HL-60/S4 treated with phorbol 12-myristate 13-acetate at 8.2 ng/mL for 4 days and 3 days (cell line): ENCODE measurements around the gene FBXL13.
"Not testable (repeated sequence)": the region's sequence is repeated elsewhere in the genome, so short reads cannot be mapped to it uniquely, and the experiment has no call there.

Experiments
- in situ Hi-C: fragments of 300-500 bp; cut with MboI; formaldehyde crosslinking; loops from 2 replicates; pipeline ENCODE4 v1.15.0; 2022; ENCODE audit warnings: low sequenced_read_pairs

FBXL13 gene

DNA sequence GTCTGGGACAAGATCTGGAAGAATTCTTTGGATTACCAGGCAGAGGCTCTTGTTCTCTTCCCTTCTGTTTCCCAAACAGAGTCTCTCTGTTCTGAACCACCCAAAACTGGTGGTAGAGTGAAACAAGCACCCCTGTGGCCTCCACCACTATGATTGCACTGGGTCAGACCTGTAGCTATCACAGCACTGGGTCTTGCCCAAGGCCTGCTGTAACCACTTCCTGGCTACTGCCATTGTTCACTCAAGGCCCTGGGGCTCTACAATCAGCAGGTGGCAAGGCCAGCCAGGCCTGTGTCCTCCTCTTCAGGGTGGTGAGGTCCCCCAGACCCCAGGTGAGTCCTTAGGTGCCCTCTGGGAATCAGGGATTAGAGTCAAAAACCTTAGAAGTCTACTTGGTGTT is 165.9 kb downstream of the FBXL13 start:
- in situ Hi-C loops, result no loop called here

DNA sequence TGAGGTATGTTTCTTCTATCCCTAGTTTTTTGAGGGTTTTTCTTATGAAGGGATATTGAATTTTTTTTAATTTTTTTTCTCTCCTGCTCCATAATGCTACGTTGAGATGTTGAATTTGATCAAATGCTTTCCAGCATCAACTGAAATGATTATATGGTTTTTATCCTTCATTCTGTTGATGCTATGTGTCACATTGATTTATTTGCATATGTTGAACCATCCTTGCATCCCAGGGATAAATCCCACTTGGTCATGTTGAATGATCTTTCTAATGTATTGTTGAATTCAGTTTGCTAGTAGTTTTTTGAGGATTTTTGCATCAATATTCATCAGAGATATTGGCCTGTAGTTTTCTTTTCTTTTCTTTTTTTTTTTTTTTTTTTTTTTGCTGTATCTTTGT is 171.0 kb downstream of the FBXL13 start:
- in situ Hi-C loops, result not testable (repeated sequence)

DNA sequence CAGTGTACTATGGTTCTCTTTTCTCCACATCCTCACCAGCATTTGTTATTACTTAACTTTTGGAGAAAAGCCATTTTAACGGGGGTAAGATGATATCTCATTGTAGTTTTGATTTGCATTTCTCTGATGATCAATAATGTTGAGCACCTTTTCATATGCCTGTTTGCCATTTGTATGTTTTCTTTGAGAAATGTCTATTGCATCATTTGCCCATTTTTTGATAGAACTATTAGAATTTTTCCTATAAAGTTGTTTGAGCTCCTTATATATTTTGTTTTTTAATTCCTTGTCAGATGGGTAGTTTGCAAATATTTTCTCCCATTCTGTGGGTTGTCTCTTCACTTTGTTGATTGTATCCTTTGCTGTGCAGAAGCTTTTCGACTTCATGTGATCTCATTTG is 172.5 kb downstream of the FBXL13 start:
- in situ Hi-C loops, result not testable (repeated sequence)

DNA sequence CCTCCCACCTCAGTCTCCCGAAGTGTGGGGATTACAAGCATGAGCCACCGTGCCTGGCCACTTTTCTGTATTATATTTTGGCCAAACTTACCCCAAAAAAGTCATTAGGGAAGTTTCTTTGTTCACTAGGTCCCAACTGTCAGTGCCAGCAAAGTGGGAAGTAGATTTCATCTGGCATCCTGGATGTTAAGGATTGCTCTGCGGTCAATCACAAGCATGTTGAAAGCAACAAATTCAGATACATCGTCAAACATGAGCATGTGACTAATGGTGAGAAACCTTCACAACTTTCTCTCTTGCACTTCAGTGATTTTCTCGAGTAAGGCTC is 176.1 kb downstream of the FBXL13 start:
- in situ Hi-C loops, result no loop called here

DNA sequence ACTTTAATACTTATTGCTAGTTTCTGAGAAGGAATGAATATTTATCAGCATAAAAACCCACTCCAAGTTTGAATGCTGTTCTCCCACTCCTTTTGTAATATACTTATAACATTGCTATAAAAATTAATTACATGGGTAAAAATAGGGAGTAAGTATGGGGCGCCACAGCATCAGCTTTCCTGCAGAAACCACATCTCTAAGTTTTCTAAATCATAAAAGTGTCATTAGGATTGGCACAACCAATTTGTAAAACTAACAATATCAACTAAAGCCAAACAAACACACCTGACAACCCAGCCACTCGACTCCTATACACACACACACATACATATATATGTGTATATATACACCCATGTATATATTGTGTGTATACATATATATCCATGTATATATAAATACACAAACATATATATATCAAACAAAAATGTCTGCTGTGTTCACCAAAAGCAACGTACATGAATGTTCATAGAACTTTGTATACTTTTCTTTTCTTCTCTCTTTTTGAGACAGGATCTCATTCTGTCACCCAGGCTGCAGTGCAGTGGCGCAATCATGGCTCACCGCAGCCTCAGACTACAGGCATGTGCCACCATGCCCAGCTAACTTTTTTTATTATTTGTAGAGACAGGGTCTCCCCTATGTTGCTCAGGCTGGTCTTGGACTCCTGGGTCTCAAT is 176.6 kb downstream of the FBXL13 start:
- in situ Hi-C loops, result no loop called here

DNA sequence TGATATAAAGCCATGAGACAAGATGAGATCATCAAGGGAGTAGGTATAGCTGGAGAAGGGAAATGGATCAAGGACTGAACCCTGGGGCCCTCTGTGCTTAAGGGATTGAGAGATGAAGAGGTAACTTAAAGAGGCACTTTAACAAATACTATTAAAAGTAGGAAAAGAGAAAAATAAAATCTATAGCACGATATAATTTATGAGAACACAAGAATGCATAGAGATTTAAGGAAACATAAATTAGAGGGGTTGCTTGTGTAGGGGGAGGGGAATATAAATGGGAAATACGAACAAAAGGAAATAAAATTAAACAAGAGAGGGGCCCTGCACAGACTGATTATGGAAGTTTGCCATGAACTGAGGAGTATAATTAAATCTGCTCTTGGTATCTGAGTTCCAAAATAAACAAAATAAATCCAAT is 177.4 kb downstream of the FBXL13 start:
- in situ Hi-C loops, result no loop called here

DNA sequence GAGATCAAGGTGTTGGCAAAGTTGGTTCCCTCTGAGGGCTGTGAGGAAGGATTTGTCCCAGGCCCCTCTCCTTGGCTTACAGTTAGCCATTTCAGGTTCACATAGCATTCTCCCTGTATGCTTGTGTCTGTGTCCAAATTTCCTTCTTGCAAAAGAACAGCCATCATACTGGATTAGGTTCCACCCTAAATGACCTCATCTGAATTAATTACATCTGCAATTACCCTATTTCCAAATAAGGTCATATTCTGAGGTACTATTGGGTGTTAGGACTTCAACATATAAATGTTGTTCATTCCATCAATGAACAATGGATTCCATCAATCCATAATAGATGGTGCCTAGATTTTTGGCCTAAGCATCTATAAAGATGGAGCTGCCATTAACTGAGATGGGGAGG is 178.0 kb downstream of the FBXL13 start:
- in situ Hi-C loops, result no loop called here

DNA sequence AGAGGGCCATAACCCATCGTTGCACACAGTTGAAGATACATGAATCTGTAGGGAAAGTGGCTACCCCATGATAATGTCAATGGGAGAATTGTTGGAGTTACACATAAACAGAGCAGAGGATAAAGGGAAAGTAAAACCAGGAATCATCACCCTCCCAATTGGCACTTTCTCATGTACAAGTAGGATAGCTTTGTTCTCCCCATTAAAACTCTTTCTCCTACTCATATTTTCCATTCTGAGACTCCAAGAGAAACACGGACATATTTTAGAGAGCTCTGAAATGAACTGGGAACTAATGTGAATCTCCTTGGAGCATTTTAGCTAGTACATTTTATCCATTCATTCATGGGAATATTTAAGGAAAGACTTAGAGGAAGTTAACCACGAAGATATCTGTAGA is 179.0 kb downstream of the FBXL13 start:
- in situ Hi-C loops, result no loop called here

DNA sequence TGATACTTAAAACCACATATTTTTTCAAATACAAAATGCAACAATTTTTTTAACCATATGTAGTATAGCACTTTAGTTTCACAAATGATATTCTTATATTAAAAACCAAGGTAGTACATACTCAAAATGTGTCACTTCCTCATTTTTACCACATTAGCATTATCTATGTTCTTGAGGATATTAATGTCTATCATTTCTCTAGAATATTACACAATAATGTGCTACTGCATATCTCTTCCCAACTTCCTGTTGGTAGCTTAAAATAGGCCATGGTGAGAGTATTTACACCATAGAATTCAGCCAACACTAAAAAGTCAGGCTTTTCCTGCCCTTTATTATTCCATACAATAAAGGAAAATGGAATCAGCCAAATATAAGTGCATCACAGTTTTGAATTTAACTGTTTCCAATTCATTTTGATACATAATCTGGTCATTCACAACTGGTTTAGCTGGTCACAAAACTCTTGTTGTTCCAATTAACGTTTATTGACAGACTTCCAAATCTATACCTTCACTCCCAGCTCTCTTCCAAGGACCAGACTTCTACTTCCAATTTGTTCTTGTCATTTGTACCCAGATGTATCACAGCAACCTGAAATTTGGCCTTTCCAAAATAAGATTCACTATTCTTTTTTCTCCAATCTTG is 181.8 kb downstream of the FBXL13 start:
- in situ Hi-C loops, result no loop called here

DNA sequence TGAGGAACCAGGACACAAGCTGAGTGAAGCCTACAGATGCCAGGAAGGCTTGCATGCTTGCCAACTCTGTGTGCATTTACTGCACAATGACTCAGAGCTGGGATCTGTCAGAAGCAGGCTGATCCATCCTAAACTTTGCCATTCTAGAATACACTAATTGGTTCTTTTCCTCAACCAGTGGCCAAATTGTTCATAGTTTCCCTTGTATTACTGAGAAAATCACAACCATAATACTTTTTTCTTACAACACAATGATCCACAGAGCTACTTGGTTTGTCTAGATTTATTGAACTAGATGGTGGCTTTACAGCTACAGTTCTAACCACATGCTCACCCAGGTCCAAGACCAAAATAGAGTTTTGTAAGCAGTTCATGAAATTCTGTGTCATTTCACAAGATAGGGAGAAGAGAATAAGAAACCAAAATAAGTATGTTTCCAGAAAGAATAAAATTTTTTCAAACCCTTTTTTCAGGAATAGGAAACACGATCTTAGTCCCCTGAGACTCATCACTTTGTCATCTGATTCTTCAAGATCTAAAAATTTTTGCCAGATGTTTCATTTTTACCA is 182.8 kb downstream of the FBXL13 start:
- in situ Hi-C loops, result no loop called here

DNA sequence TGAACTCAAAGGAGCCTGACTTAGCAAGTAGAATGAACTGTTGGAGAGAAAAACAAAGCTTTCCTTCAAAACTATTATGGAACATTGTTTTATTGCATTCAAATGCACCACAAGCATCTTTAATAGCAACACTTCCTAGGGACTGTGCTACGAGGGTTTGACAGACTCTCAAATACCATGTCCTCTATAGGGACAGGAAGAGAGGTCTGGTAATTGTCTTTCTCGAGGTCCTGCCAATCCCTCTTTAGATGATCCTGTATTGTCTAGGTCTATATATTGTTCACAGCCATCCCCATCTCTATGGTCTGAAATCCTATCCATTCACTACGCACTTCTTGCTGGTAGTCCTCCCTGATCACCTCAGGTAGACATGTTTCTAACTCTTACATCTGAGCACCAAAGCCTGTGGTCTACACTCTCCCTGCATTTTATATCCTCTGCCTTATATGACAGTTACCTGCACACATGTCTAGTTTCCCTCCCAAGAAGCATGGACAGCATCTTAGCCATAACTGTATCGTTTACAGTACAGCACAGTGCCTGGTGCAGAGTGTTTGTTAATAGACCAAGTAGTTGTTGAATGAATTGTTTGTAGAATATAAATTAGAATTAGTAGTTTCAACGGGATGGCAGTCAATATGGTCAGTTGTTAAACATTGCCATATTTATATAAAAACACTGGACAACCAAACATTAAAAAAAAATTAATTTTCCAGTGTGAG is 183.5 kb downstream of the FBXL13 start:
- in situ Hi-C loops, result no loop called here

DNA sequence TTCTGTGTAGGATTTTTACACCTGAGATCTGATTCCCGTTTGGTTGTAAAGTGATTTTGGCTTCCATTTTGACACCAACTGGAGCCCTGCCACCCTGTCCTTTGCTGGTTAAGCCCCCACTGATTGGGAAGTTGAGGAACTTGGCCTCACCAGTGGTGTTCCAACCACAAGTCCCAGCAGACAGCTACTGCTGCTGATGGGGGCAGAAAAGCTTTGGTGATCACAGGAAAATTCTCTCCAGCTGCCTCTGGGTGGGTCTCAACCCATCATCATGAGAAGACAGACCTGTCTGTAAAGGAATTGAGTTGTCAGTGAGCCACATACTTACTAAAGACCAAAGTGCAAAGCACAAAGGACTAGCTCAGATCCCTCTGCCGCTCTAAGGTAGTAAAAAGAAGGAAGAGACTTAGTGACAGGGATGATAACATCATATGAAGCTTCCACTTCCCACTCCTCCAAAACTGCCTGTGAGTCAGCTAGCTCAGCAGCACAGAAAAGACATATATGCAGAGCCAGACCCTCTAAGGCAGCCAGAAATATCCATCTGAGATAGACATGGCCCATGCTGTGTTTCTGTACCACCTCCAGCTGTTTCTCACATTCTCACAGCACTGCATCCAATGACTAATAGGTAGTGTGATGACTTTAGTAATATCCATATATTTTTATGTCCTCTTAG is 184.2 kb downstream of the FBXL13 start:
- in situ Hi-C loops, result no loop called here

DNA sequence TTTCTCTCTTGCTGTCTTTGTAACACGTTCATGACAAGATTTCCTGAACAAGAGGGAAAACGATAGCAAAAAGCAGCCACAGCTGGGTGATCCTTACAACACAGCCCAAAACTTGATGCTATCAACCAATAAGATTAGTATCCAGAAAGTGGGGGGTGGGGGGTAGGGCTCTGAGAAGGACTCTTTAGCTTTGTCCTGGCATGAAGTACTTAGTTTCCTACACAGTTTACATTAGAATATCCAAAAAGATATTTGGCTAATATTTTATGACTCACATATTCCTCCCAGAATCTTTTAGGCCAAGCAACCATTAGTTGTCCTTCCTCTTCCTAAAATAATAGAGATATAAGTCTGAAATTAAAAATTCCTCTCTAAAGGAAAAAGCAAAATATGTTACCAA is 184.7 kb downstream of the FBXL13 start:
- in situ Hi-C loops, result no loop called here

DNA sequence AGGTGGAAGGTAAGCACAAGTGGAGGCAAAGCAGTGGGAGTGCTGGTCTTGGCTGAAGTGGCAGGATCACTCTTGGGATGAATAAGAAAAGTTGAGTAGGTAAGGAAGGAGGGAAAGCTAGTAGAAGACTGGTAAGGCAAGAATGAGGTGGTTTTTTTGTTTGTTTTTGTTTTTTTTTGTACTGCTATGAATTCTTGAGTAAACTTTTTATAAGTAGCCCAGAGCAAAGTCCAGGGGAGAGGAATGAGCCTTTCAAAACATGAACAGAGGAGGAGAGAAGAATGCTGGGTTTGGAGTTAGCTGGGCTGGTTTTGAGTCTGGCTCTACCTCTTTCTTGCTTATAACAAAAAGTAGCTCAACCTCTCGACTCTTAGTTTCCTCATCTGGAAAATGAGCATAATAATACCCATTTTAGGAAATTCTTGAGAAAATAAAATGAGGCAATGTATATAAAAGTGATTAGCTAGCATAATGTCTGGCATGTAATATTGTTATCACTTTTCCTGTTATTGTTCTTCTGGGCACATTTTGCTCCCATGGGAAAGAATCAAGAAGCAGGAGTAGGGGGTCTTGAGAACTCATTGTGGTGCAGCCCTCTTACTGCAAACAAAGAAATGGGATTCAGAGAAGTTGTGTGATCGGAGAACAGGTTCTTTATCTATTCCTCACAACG is 185.9 kb downstream of the FBXL13 start:
- in situ Hi-C loops, result no loop called here

DNA sequence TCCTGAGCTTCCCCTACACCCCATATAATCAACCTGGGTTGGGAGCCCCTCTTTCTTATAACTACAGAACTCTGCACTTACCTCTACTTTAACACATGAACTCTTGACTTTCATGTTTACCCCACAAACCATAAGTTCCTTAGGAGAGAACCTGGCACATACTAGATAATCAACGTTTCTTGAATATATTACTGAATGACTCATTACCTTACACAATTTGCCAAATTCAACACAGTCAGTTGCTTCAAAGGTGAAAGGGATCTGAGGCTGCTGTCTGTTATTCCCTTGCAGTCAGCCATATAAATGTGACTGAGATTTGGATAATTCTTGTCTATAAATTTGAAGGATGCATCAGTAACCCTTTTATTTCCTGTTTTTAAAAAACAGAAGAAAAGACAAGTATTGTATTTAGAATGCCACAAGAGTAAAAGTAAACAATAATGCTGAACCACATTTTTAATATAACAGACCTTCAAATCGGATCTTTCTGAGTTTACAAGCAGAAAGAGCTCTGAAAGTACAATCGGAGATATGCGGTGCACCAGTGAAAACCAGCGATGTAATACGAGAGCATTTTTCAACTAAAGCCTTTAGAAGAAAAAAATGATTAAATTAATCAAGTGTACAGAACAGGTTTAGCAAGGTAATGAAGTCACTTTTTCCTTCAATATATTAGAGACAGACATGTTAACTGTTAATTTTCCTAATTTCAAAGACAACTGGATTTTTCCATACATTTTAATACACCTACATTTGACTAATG is 191.3 kb downstream of the FBXL13 start:
- in situ Hi-C loops, result no loop called here

DNA sequence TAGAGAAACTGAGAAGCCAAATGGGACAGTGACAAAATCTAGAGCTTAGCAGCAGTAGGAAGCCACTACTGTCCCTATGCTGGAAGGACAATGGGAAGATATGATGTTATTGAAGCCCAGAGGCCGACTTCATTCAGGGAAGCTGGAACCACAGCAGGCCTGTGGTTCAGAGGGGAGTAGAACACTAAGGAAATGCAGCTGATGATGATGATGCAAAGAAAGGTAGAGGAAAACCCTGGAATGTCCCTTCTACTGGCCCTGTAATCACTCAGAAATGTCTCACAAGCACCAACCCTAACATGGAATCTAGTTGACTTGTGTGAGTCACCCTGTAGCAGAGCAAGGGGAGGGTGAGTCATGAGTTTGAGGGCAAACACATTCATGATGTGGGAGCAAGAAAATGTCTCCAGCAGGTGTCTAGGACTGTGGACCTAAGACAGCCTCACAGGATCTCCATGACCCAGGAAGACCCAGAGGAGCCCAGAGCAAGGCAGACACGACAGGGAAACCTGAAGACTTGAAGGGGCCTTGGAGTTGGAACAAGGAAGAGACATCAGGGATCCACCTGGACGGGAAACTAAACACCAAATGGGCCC is 198.8 kb downstream of the FBXL13 start:
- in situ Hi-C loops, result no loop called here

DNA sequence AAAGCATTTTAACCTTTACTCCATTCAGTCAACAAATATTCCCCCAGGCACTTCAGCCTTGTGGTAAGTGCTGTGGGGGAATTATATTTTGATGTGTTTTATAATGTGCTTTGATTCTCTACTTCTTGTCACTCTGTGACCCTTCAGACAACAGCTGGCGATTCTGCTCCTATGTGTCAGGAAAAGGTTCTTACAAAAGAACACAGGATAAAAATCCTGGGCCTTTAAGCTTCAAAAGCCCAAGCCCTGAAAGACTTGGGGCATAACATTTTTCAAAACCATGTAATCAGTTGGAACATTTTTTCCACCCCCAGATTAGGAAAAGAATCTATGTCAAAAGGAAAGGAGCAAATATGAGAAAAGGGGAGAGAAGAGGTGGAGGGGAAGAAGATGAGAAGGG is 199.6 kb downstream of the FBXL13 start:
- in situ Hi-C loops, result no loop called here

DNA sequence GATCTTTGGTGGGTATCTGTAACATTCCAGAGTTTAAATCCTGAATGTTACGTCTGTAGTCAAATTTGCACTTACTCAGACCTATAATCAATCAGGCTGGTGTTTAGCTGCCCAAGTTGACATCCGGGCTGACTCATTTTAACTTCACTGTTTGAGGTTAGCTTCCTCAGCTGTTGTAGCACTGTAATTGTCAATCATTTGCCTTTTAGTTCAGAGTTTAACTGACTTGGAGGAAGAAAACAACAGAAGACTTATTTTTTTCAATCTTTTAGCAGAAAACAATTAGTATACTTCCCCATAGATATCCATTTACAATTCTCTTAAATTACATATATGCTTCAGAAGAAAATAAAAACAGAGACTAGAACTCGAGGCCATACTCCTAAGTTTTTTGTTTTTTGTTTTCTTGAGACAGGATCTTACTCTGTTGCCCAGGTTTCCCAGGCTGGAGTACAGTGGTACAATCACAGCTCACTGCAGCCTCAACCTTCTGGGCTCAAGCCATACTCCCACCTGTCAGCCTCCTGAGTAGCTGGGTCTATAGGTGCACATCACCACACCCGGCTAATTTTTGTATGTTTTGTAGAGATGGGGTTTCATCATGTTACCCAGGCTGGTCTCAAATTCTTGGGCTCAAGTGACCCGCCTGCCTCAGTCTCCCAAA is 200.3 kb downstream of the FBXL13 start:
- in situ Hi-C loops, result no loop called here

DNA sequence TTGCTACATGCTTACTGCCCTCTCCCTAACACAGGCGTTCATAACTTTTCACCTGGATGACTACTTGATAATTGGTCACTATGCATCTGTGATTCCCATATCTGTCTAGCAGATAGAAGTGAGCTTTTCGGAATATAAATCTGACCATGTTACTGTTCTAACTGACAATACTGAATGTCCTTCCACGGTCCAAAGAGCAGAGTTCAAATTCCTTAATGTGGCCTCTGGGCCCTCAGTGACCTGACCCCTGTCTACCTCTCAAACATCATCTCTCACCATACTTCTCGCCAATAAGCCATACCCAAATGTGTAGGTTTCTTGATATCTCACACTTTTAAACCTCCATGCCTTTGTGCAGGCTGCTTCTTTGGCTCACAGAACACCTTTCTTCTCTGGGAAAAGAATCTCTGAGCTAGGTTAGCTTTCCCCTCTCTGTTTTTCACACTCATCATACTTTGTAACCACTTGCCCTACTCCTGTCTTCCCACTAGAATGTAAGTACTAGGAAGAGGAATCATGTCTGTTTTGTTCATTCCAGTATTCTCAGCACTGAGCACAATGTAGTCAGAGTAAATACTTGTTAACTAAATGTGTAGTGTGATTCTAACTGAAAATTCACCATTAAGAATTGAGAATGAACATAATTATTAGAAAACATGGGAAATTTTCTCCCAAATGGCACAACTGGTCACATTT is 201.0 kb downstream of the FBXL13 start:
- in situ Hi-C loops, result no loop called here
